Heart left ventricle (tissue), 13 donors: ENCODE measurements around the gene DAPL1.

ENCODE experiments used
- CTCF ChIP-seq, 12 donors: fragments of 200-600 bp; sonication (generic) in 4 of 12; IDR thresholded peaks; one replicate each; pipeline versions ENCODE4 v1.5.0 to v1.8.0; 2018 to 2022; ENCODE audit warnings: antibody characterized with exemption in 12 of 12, mild to moderate bottlenecking in 5 of 12
- POLR2A ChIP-seq, 2 donors: fragments of 450-650 bp; IDR thresholded peaks; one replicate each; pipeline ENCODE4 v1.6.1; 2017; ENCODE audit warnings: antibody characterized with exemption in 2 of 2, mild to moderate bottlenecking in 2 of 2, moderate library complexity in 2 of 2
- donor health status: ischemic (EF 13 %, LVEDD 7.1; RV severe dilation, severe dysfunction).
- donor health status: DM: no; HTN: yes; CAD: no.
- donor health status: DM: no; HTN: no; CAD: no.
- donor health status: ischemic (EF 25% LVEDD 6.9; RV normal size, moderate dysfunction).
- donor health status: ischemic (EF 25% LVEDD 5.7; RV mildly dilated, moderate dysfunction).
- donor health status: ischemic (EF 35%, LVEDD 5.7; RV mildly dilated, moderate dysfunction).
- donor health status: nonischemic (EF 11% LVEDD 7.7; RV severe dilation, severe dysfunction).
- donor health status: DM: yes; HTN: yes; CAD: no.
- donor health status: PGD.
- donor health status: ischemic (EF 29% LVEDD 5.4; RV normal size, mild dysfunction).
- donor health status: nonischemic (EF 23%, LVEDD 6.1; RV moderate dilation, normal function).

GRCh38 chr2:158841850-158842249 is 46.7 kb downstream of the DAPL1 start:
- TF ChIP-seq CTCF (IDR thresholded peaks at IDR 0.05) (no peak), POLR2A (IDR thresholded peaks at IDR 0.05) (no peak)
